Glomerular visceral epithelial cell (primary cell): ENCODE measurements around the gene TBCK.
"Not testable (repeated sequence)": the region's sequence is repeated elsewhere in the genome, so short reads cannot be mapped to it uniquely, and the experiment has no call there.

Experiments used
- DNase-seq: peaks from one replicate; pipeline ENCODE4 v3.0.0-alpha.2; 2016; ENCODE audit errors: extremely low spot score

Gene TBCK

DNA sequence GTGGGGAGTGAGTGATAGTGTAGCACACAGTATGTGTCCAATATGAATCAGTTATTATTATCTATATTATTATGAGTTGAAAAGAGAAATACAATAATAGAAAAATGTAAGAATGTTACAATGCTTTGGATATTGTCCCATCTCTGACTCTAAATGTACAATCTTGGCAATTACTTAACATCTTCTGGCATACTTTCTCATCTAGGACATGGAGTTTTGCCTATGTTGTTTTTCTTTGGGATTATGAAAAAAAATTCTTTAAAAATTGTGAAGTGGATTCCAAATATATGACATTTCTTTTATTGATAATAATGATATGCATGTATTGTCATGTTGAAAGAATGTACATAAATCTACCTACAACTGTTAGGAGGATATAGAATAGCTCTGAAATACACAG lies 84.1 kb downstream of the TBCK start:
- DNase-seq = no peak

DNA sequence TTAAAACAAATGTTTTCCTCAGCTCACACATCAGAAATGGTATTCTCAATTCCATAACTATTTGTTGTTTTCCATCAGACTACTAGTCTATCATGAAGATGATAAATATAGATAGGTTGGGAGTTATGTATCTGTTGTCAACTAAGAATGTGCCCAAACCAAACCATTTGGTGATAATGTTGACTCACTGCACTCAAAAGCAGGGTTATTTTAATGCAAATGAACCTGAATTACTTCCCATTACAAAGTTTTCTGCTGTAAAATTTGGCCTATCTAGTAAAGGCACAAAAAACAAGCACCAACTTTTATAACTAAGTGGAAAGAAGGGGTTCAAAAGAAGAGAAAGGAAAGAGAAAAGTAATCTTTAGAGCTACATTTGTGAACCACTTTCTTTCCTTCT lies 93.5 kb downstream of the TBCK start:
- DNase-seq = no peak

DNA sequence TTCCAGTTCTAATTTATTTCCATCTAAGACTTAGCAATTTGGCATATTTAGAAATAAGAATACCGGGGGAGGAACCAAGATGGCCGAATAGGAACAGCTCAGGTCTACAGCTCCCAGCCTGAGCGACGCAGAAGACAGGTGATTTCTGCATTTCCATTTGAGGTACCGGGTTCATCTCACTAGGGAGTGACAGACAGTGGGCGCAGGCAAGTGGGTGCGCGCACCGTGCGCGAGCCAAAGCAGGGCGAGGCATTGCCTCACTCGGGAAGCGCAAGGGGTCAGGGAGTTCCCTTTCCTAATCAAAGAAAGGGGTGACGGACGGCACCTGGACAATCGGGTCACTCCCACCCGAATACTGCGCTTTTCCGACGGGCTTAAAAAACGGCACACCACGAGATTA lies 102.7 kb downstream of the TBCK start:
- DNase-seq = not testable (repeated sequence)

DNA sequence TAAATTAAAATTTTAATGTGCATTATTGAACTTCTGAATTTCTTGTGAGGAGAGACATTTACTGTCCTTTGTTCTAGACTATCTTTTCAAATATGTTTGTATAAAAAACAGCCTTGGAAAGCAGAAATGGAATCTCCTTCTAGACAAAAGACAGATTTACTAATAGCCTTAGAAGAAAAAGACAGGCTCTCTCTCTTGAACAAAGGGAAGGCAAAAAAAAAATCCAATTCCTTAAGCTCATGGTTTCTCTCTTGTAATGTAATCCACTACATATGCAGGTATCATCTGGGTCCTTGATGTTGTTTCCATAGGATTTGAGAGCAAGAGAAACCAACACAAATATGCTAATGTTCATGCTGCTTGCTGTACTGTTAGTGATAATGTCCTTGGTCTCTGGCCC lies 106.0 kb downstream of the TBCK start:
- no peak for DNase-seq

DNA sequence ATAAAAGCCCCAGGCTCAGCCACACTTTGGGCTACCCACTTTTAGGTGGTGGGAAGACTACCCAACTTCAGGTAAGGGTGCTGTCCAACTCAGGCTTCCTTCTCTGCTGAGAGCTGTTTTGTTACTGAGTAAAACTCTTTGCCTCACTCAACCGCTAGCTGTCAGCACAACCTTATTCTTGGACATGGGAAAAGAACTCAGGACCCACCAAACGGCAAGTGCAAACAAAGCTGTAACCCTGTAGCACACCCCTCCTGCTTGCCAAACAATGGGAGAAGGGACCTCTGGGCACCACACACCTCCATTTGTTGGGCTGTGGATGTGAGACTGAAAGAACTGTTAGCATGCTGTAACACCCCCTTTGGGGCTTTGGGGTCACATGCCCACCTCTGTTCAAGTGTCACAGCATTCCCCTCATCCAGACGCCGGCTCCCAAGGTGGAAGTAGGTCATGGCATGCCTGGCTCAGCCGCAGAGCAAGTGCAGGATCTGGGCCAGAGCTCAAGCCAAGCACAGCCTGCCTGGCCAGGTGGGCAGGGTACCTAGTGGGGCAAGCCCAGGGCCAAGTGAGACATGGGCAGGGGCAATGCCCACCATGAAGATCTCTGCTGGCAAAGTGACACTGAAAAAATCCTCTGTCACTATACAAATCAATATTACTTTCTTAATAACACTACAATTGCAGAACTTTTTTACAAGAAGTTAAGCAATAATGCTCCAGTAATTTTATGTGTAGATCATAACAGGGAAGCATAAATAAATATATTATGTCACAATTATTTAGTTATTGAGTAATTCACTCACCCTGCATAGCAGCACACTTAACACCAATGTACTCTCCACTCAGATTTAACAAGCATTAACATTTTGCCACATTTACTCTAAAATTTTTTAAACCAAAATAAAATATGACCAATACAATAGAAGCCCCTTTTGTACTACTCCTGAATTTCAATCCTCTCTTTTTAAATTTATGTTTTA lies 107.2 kb downstream of the TBCK start:
- no peak for DNase-seq

DNA sequence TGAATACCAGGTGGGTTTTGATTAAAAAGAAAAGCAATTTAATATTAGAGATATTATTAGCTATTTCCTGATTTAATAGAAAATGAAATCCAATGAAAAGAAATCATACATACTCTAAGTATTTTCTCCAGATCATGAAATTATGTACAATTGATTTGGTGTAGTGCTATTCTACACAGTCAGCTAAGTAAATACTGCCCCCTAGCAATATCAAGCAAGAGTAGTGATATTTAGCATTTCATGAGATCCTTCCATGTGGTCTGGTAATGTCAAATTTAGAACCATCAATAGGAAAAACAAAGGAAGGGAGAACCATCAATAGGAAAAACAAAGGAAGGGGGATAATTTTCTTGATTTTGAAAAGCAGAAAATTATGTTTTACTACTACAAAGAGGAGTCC lies 114.6 kb downstream of the TBCK start:
- DNase-seq = peak; percentile 18

DNA sequence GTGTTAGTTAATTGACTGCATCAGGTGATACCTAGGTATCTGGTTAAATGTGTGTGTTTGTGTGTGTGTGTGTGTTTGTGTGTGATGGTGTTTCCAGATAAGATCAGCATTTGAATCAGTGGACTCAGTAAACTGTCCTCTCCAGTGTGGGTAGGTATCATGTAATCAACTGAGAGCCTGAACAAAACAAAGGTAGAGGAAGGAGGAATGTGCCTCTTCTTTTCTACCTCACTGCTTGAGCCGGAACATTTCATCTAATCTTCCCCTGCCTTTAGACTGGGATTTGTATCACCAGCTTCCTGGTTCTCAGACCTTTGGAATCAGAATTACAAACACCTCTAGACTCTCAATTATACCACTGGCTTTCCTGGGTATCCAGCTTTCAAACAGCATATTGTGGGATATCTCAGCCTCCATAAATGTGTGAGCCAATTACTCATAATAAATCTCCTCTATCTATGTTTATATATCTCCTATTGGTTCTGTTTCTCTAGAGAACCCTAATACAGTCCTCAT lies 120.5 kb downstream of the TBCK start:
- DNase-seq = no peak

DNA sequence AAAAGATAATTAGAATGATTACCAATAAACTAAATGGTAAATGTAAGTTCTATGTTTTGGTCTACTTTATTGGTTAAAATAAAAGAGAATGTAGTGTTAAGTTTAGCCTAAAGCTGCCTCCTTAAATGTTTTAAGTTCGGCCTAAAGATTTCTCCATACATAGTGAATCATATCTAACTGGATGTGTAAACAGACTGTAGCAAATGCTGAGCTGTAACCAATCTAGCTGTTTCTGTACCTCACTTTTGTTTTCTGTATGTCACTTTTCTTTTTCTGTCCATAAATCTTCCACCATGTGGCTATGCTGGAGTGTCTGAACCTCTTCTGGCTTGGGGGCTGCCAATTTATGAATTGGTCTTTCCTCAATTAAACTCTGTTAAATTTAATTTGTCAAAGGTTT lies 121.2 kb downstream of the TBCK start:
- no peak for DNase-seq

DNA sequence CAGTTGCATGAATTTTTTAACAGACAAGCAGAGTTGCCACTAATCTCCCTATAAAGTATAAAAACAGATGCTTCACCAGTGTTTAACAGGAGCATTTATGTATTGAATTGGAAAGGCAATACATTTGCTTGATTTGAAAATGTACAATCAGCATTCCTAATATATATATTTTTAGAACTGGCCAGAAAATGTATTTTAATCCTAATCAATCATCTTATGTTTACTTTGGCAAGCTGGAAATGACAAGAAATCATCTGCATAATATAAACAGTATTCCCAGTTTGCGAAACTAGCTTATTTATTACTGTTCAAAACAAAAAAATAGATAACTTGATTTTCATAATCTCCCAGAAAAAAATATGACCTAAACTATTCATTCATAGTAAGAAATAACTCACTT lies 123.9 kb downstream of the TBCK start:
- DNase-seq = no peak

DNA sequence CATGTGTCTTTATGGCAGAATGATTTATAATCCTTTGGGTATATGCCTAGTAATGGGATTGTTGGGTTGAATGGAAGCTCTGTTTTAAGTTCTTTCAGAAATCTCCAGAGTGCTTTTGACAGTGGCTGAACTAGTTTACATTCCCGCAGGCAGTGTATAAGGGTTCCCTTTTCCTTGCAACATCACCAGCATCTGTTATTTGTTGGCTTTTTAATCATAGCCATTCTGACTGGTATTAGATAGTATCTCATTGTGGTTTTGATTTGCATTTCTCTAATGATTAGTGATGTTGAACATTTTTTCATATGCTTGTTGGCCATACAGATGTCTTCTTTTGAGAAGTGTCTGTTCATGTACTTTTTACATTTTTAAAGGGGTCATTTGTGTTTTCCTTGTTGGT lies 129.8 kb downstream of the TBCK start:
- no peak for DNase-seq

DNA sequence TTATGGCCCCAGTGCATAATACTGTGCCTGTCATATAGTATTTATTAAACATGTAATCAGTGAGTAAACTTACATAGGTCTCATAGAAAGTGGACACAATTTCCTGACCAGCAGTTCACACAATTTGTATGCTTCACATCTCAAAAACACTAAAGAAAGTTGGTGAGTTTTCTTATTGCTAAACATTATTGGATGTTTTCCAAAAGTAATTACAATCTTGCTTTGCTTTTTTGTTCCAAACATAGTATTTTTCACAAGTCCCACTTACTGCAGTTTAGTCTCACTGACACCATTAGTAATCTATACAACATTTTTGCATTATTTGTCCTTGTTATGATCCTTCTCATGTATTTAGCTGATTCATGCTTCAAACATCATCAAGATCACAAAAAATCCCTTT lies 132.5 kb downstream of the TBCK start:
- DNase-seq = no peak

DNA sequence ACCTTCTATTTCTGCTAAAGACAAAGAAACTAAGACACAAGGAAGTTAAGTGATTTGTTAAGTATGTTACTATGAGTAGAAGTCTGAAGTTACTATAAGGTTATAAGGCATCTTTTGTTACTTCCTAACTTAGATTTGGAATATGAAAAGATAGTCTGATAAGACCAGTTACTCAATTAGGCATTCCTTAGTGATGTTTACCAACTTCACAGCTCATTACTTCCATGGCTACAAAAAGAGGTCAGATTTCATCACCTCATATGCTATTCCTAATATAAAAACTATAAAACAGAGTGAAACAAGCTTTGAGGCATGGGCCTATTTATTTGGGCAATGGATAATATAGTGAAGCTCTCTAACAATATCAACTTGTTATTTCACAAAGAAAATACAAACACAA lies 143.1 kb downstream of the TBCK start:
- no peak for DNase-seq

DNA sequence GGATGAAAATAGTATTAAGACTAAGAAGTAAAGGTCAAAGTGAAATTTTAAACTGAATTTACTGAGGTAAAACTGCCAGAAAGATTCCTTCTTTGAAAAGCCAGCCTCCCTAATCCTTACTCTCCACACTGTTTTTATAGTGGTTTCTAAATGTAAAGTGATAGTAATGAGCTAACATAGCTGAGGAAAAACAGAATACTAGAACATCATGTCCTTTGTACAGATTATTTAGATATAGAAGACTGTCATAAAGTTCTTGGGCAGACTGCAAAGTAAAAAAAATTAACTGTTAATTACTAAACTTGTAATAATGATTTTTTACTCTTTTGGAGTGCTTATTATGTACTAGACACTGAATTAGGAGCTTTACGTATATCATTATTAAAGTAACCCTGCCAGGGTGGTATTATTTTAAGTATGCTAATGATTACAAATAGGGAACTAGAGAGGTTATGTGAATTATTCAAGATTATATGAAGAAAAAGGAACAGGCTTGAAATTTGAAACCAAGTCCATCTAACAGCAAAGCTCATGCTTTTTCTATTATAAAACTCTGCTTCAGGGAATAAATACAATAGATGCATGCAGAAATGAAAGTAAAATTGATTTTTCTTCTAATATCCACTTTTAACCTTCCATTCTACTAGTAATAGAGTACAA lies 150.5 kb downstream of the TBCK start:
- DNase-seq = no peak

DNA sequence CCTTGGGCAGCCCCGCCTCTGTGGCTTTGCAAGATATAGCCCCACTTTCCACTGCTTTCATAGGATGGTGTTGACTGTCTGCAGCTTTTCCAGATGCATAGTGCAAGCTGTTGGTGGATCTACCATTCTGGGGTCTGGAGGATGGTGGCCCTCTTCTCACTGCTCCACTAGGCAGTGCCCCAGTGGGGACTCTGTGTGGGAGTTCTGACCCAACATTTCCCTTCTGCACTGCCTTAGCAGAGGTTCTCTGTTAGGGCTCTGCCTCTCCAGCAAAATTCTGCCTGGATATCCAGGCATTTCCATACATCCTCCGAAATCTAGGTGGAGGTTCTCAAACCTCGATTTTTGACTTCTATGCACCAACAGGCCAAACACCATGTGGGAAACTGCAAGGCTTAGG lies 153.7 kb downstream of the TBCK start:
- DNase-seq = no peak

DNA sequence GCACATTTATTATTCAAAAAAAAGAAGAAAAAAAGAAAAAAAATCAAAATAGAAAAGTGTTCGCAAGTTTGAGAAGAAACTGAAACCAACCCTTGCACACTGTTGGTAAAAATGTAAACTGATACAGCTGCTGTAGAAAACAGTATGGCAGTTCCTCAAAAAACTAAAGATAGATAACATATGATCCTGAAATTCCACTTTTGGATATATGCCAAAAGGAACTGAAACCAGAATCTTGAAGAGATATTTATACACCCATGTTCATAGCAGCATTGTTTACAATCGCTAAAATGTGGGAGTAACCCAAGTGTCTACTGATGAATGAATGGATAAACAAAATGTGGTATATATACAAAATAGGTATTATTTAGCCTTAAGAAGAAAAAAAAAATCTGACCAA lies 155.4 kb downstream of the TBCK start:
- DNase-seq = no peak

DNA sequence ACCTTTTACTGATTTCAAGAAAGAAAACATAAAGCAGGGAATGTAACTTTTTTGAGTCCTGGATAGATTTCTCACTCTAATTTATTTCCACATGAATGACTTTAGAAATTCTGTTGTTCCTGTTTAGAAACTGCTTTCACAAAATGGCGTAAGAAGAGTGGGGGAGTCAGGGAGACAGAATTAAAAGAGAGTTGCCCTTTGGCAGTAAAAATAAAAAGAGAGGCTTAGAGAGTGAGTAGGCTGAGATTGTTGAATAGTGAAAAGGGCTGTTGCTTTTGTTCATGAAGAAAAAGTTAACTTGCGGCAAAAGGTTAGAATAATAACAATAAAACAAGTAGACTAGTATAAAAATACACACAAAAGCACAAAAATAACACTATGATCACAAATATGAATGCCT lies 166.1 kb downstream of the TBCK start:
- DNase-seq = no peak

DNA sequence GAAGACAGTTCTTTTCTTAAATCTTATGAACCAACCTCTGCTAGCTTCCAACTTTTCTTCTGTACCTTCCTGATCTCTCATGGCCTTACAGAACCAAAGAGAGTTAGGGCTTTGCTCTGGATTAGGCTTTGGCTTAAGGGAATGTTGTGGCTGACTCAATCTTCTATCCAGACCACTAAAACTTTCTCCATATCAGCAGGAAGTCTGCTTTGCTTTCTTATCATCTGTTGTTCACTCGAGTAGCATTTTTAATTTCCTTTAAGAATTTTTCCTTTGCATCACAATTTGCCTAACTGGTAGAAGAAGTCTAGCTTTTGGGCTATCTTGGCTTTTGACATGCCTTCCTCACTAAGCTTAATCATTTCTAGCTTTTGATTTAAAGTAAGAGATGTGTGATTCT lies 167.0 kb downstream of the TBCK start:
- no peak for DNase-seq

DNA sequence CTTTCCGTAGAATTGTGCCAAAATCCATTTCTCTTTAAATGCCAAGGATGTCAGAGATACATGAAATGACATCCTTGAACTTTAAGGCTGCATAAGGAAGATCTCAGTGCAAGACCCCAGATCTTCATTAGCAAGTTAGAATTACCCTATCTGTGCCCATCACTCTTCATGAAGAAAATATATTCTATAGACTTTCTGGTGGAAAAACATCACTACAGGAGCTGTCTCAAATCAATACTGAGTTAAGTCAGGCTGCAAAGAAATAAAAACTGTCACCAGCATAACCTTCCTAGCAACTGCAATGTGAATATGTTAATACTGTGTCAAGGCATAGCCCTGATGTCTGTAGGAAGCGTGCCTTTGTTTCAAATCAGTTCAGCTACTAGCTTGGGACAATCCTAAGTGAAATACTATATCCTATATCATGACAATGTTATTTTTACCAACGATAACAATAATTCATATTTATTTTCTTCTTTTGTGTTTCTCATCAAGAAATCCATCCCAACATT lies 173.3 kb downstream of the TBCK start:
- no peak for DNase-seq

DNA sequence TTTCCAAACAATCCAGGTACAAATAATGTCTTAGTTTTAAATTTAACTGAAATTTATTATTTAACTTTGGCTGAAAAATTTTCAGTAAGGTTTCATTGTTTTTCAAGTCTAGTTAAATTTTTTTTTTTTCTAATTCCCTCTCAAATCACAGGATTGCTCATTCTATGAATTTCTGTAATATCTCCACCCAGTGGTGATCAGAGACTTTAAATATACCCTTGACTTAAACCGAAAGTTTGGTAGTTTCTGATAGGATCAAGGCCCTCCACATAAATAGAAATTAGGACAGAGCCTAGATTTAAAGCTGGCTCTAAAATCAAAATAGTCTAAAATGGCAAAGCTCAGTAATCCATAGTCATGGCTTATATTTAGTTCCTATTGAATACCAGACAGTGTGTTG lies 175.4 kb downstream of the TBCK start:
- DNase-seq = no peak

DNA sequence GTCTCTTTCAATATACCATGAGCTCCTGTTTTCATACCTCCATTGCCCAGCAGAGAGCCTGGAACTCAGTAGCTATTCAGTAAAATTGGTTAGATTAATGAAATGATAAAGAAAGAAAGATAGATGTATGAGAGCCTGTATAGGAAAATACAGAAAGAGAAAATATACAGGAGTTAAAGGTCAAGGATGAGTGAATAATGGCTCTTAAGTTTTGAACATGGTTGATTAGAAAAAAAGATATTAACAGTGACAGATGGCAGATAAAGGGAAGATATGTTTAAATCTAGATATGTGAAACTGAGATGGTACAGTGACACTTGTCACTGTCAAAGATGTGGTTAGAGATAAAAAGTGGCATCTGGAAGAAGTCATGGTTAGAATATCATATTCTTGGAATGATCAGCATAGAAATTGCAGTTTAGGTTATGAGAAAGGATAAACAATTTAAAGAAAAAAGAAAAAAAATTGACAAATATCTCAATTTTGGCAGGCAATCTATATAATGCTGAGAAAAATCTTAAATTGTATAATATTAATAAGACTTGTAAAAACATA lies 179.2 kb downstream of the TBCK start:
- DNase-seq = no peak

DNA sequence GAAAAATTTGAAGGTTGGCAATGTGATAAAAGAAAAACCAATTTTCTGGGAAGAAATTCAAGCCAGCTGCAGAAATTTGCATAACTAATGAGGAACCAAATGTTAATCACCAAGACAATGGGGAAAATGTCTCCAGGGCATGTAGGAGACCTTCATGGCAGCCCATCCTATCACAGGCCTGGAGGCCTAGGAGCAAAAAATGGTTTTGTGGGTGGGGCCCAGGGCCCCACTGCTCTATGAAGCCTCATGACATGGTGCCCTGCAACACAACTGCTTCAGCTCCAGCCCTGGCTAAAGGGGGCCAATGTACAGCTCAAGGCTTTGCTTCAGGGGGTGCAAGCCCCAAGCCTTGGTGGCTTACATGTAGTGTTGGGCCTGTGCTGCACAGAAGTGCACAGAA lies 184.0 kb downstream of the TBCK start:
- no peak for DNase-seq

DNA sequence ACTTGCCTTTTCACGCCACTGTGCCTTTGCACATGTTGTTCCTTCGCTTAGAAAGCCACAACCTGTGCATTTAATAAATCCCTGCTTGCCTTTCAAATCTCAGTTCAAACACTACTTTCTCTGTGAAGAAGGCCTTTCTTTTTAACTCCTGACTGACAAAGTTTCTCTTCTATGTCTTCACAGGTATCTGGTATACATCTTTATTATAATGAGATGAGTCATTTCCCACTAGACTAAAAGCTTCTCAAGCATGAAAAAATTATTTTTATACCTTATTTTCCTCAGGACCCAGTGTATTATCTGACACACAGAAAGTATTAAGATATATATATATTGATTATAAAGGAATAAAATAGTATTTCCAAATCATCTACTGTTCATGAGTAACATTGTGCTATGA lies 189.9 kb downstream of the TBCK start:
- no peak for DNase-seq
